ENCODE results near the gene MOB1A. TPM values are rescaled to one million over a fixed set of nuclear protein-coding genes. Genes with fewer than 3 reads are reported as not detected.

The MOB1A gene
- total RNA-seq, 1 donor from 2014 or later = 96.4 TPM

GRCh38 chr2:74146929-74147726 lies 31.6 kb downstream of the MOB1A start:
- no peak for DNase-seq (ENCODE audit: low spot score in 2 of 2, unreplicated experiment in 2 of 2)
- H3K27ac Mint-ChIP-seq = no peak overlapping the region
- no peak overlapping the region for H3K4me3 Mint-ChIP-seq
- no peak for TF ChIP-seq CTCF (IDR thresholded peaks at IDR 0.05; ENCODE audit: unreplicated experiment)
- H3K9me3 Mint-ChIP-seq = no peaks in the 10 kb centered on the region
- no peaks in the 10 kb centered on the region for H3K27me3 Mint-ChIP-seq (ENCODE audit: low read depth)
- H3K4me1 Mint-ChIP-seq = no peaks in the 10 kb centered on the region
- peaks cover 6% of the 10 kb centered on the region for H3K36me3 Mint-ChIP-seq

GRCh38 chr2:74142340-74142739 lies 36.3 kb downstream of the MOB1A start:
- Mint-ChIP-seq H3K36me3 (peaks cover 10% of the 10 kb centered on the region), H3K27me3 (ENCODE audit: low read depth) (no peaks in the 10 kb centered on the region), H3K4me3 (no peak overlapping the region), H3K27ac (no peak overlapping the region), H3K4me1 (no peaks in the 10 kb centered on the region), H3K9me3 (no peaks in the 10 kb centered on the region)
- DNase-seq (ENCODE audit: low spot score in 2 of 2, unreplicated experiment in 2 of 2) = no peak
- no peak for TF ChIP-seq CTCF (IDR thresholded peaks at IDR 0.05; ENCODE audit: unreplicated experiment)

GRCh38 chr2:74138600-74139323 lies 39.9 kb downstream of the MOB1A start:
- Mint-ChIP-seq H3K27me3 (ENCODE audit: low read depth) (no peaks in the 10 kb centered on the region), H3K4me3 (no peak overlapping the region), H3K36me3 (peaks cover 20% of the 10 kb centered on the region), H3K9me3 (no peaks in the 10 kb centered on the region), H3K27ac (no peak overlapping the region), H3K4me1 (no peaks in the 10 kb centered on the region)
- DNase-seq (ENCODE audit: low spot score in 2 of 2, unreplicated experiment in 2 of 2) = no peak
- peak; percentile 21 for TF ChIP-seq CTCF (IDR thresholded peaks at IDR 0.05; ENCODE audit: unreplicated experiment)

- Mint-ChIP-seq H3K9me3 (no peaks in the 10 kb centered on the region), H3K36me3 (peaks cover 26% of the 10 kb centered on the region), H3K4me1 (no peaks in the 10 kb centered on the region), H3K4me3 (no peak overlapping the region), H3K27ac (no peak overlapping the region), H3K27me3 (ENCODE audit: low read depth) (no peaks in the 10 kb centered on the region)
- no peak for DNase-seq (ENCODE audit: low spot score in 2 of 2, unreplicated experiment in 2 of 2)
- TF ChIP-seq CTCF (IDR thresholded peaks at IDR 0.05; ENCODE audit: unreplicated experiment) = no peak
Observed at GRCh38 chr2:74137651-74138599, 40.8 kb downstream of the MOB1A start.

- TF ChIP-seq CTCF (IDR thresholded peaks at IDR 0.05; ENCODE audit: unreplicated experiment) = no peak
- no peak overlapping the region for H3K27ac Mint-ChIP-seq
- no peaks in the 10 kb centered on the region for H3K4me1 Mint-ChIP-seq
- no peak overlapping the region for H3K4me3 Mint-ChIP-seq
- DNase-seq (ENCODE audit: low spot score in 2 of 2, unreplicated experiment in 2 of 2) = no peak
- peaks cover 16% of the 10 kb centered on the region for H3K36me3 Mint-ChIP-seq
- H3K9me3 Mint-ChIP-seq = no peaks in the 10 kb centered on the region
- no peaks in the 10 kb centered on the region for H3K27me3 Mint-ChIP-seq (ENCODE audit: low read depth)
Observed at GRCh38 chr2:74131901-74132300, 46.8 kb downstream of the MOB1A start.
